ENCODE measurements around the gene ZNRF2. TPM values are rescaled to one million over a fixed set of nuclear protein-coding genes. Genes with fewer than 3 reads are reported as not detected.

The ZNRF2 gene
- 32.9 TPM for total RNA-seq

DNA sequence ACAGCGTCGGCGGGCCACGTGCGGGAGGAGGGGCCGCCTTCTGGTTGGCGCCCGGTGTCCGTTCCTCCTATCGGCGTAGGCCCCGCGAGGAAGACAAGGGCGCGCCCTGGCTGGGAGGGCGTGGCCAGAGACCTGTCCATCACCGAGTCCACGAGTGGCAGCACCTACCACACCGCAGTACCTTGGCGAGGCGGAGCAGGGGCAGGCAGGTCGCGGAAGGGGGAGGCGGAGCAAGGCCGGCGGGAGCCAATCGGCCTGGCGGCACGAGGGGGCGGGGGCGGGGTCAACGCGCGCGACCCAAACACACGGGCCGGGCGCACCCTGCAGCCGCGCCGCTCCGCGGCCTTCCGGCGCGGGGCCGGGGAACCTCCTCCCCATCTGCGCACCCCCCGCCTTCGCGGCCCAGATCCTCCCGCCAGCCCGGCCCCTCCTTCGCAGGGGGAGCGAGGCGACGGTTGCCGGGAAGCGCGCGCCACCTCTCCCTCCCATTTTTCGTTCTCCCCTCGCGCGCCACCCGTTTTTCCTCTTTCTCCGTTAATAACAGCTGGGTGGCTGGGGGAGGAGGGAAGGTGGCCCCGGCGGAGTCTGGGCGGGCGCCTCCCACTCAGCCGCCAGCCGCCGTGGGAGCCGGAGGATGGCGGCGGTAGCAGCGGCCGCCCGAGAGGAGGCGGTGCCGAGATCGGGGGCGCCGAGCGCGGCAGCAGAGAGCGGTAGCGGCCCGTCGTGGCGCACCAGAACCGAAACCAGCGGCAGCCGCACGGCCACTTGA lies at the start of gene ZNRF2:
TSS of gene ZNRF2 (plus strand) at position 300 of the 769 bp plus-strand sequence. CDS start 761 bp downstream, outside the sequence.

Small RNA genes lying within 50 kb of the gene (small RNA-seq; reads per million reads assigned to genes)
- gene MIR550A1 (ENCODE audit: low replicate concordance): not detected

Other genes starting within 250 kb of the ZNRF2 start
- 78.1 TPM for gene MTURN, start 149.6 kb upstream of the ZNRF2 start, total RNA-seq
- gene NOD1, start 194.2 kb downstream of the ZNRF2 start, total RNA-seq: 15.2 TPM
- gene GGCT, start 220.2 kb downstream of the ZNRF2 start, total RNA-seq: 23.9 TPM